HCT116 (cell line): ENCODE results near the gene GRHL1.

Experiments
- CEBPB ChIP-seq: IDR thresholded peaks from 2 replicates; pipeline ENCODE4 v1.6.1; 2012; ENCODE audit warnings: low read depth
- EGR1 ChIP-seq: IDR thresholded peaks from 2 replicates; pipeline ENCODE4 v1.6.1; 2012; ENCODE audit warnings: low read depth
- JUND ChIP-seq: IDR thresholded peaks from 2 replicates; pipeline ENCODE4 v1.6.1; 2012
- POLR2A ChIP-seq: IDR thresholded peaks from 2 replicates; pipeline ENCODE4 v1.7.0; 2011; ENCODE audit warnings: borderline replicate concordance; ENCODE audit not compliant: insufficient read depth, insufficient read length; ENCODE audit errors: extremely low read depth
- POLR2AphosphoS5 ChIP-seq: IDR thresholded peaks from 2 replicates; pipeline ENCODE4 v1.6.1; 2011; ENCODE audit warnings: mild to moderate bottlenecking, low read depth, low read length, moderate library complexity
- RAD21 ChIP-seq: IDR thresholded peaks from 2 replicates; pipeline ENCODE4 v1.6.1; 2012; ENCODE audit warnings: low read depth, mild to moderate bottlenecking
- SIN3A ChIP-seq: IDR thresholded peaks from 2 replicates; pipeline ENCODE4 v1.6.1; 2012; ENCODE audit warnings: low read depth
- SP1 ChIP-seq: IDR thresholded peaks from 2 replicates; pipeline ENCODE4 v1.6.1; 2012; ENCODE audit warnings: low read depth
- SRF ChIP-seq: IDR thresholded peaks from 2 replicates; pipeline ENCODE4 v1.6.1; 2012; ENCODE audit warnings: low read depth
- YY1 ChIP-seq: IDR thresholded peaks from 2 replicates; pipeline ENCODE4 v1.6.1; 2011; ENCODE audit warnings: low read length, low read depth, moderate library complexity, mild to moderate bottlenecking; ENCODE audit not compliant: insufficient replicate concordance; ENCODE audit errors: extremely low read depth
- ZFX ChIP-seq: fragments of 450-650 bp; IDR thresholded peaks from 2 replicates; pipeline ENCODE4 v1.6.1; 2017
- ZNF274 ChIP-seq: fragments of 200-500 bp; sonication (Bioruptor generic); IDR thresholded peaks from 2 replicates; pipeline ENCODE4 v1.6.1; 2014; ENCODE audit warnings: mild to moderate bottlenecking, low read depth, low read length, inconsistent platforms
- TF ChIP-seq, protein P1 (sequence below), 3 experiments: fragments of 200-600 bp in 1 of 3; sonication (generic) in 1 of 3; IDR thresholded peaks in 2 of 3; conservative IDR thresholded peaks in 1 of 3; 2 replicates each; pipeline ENCODE4 v1.5.1; 2012 to 2017; ENCODE audit warnings: low read depth in 2 of 3, low read length in 2 of 3, antibody characterized with exemption in 1 of 3, borderline replicate concordance in 1 of 3, control low read depth in 1 of 3, mild to moderate bottlenecking in 1 of 3, mixed read lengths in 1 of 3, mixed run types in 1 of 3, moderate library complexity in 1 of 3; ENCODE audit not compliant: insufficient read depth in 1 of 3
- TF ChIP-seq, protein P2 (sequence below): IDR thresholded peaks from 2 replicates; pipeline ENCODE4 v1.6.1; 2012; ENCODE audit warnings: low read depth

DNA sequence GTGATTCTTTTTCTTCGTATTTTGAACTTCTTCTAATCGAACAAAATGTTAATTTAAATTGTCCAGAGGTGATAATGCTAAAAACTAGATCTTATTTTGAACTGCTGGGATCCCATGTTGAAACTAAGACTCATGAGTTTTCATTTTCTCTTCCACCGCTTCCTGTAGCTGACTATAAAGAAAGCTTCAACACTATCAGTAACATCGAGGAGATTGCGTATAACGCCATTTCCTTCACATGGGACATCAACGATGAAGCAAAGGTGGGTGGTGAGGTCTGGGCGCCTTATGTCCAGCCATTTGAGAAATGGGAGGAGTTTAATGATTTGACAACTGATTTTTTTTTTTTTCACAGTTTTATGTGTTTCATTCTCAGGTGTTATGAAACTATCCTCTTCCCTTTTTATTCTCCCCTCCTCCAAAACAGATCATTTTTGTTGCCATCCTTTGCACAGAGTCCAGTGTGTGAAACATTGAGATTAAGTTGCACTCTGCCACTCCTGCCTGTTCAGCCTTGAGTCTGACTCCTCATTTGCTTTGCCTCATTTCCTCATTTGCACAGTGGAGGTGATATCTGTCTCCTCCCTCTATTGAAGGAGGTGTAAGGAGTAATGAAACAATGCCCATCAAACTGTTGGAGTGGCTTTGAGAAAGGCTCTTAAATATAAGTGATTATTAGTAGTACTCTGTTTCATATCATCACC, 13.8 kb downstream of the GRHL1 start:
- no peak for TF ChIP-seq SP1
- TF ChIP-seq, protein P1, sequence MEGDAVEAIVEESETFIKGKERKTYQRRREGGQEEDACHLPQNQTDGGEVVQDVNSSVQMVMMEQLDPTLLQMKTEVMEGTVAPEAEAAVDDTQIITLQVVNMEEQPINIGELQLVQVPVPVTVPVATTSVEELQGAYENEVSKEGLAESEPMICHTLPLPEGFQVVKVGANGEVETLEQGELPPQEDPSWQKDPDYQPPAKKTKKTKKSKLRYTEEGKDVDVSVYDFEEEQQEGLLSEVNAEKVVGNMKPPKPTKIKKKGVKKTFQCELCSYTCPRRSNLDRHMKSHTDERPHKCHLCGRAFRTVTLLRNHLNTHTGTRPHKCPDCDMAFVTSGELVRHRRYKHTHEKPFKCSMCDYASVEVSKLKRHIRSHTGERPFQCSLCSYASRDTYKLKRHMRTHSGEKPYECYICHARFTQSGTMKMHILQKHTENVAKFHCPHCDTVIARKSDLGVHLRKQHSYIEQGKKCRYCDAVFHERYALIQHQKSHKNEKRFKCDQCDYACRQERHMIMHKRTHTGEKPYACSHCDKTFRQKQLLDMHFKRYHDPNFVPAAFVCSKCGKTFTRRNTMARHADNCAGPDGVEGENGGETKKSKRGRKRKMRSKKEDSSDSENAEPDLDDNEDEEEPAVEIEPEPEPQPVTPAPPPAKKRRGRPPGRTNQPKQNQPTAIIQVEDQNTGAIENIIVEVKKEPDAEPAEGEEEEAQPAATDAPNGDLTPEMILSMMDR (IDR thresholded peaks at IDR 0.05 in 2 of 3, conservative IDR thresholded peaks at IDR 0.05 in 1 of 3; ENCODE audit: borderline replicate concordance in 1 of 3, insufficient read depth in 1 of 3, low read depth in 2 of 3, low read length in 2 of 3), result no peak
- no peak for TF ChIP-seq POLR2AphosphoS5
- TF ChIP-seq YY1, result no peak
- TF ChIP-seq ZNF274, result no peak
- TF ChIP-seq RAD21, result no peak
- TF ChIP-seq CEBPB, result no peak
- TF ChIP-seq SIN3A, result no peak
- no peak for TF ChIP-seq POLR2A
- TF ChIP-seq JUND, result no peak
- no peak for TF ChIP-seq EGR1
- TF ChIP-seq, protein P2, sequence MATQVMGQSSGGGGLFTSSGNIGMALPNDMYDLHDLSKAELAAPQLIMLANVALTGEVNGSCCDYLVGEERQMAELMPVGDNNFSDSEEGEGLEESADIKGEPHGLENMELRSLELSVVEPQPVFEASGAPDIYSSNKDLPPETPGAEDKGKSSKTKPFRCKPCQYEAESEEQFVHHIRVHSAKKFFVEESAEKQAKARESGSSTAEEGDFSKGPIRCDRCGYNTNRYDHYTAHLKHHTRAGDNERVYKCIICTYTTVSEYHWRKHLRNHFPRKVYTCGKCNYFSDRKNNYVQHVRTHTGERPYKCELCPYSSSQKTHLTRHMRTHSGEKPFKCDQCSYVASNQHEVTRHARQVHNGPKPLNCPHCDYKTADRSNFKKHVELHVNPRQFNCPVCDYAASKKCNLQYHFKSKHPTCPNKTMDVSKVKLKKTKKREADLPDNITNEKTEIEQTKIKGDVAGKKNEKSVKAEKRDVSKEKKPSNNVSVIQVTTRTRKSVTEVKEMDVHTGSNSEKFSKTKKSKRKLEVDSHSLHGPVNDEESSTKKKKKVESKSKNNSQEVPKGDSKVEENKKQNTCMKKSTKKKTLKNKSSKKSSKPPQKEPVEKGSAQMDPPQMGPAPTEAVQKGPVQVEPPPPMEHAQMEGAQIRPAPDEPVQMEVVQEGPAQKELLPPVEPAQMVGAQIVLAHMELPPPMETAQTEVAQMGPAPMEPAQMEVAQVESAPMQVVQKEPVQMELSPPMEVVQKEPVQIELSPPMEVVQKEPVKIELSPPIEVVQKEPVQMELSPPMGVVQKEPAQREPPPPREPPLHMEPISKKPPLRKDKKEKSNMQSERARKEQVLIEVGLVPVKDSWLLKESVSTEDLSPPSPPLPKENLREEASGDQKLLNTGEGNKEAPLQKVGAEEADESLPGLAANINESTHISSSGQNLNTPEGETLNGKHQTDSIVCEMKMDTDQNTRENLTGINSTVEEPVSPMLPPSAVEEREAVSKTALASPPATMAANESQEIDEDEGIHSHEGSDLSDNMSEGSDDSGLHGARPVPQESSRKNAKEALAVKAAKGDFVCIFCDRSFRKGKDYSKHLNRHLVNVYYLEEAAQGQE, result no peak
- TF ChIP-seq SRF, result no peak
- no peak for TF ChIP-seq ZFX
